Breast epithelium (tissue), 3 donors: ENCODE data around the gene PATJ.

Experiments
- POLR2A ChIP-seq: fragments of 450-650 bp; IDR thresholded peaks from one replicate; pipeline ENCODE4 v1.6.1; 2016; ENCODE audit warnings: antibody characterized with exemption, mild to moderate bottlenecking, moderate library complexity
- POLR2AphosphoS5 ChIP-seq, 3 donors: sonication (generic); formaldehyde crosslinking; IDR thresholded peaks; one replicate each; pipeline ENCODE4 v1.6.1; 2017; ENCODE audit warnings: antibody characterized with exemption in 3 of 3
- TF ChIP-seq, protein P1 (sequence below), 3 donors: fragments of 450-650 bp; IDR thresholded peaks; one replicate each; pipeline ENCODE4 v1.5.1; 2016 to 2017; ENCODE audit warnings: antibody characterized with exemption in 3 of 3, mild to moderate bottlenecking in 3 of 3, moderate library complexity in 3 of 3

DNA sequence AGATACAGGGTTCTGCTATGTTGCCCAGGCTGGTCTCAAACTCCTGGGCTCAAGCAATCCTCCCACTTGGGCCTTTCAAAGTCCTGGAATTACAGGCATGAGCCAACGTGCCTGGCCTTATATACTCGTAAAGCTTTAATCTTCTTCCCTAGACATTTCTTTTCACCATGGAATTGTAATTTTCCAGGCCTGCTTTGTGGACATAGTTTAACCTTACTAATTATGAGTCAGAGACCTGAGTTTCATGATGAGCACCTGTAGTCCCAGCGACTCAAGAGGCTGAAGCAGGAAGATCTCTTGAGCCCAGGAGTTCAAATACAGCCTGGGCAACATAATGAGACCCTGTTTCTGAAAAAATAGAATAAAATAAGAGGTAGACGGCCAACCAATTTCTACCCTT is 12.3 kb downstream of the PATJ start:
- TF ChIP-seq, protein P1, sequence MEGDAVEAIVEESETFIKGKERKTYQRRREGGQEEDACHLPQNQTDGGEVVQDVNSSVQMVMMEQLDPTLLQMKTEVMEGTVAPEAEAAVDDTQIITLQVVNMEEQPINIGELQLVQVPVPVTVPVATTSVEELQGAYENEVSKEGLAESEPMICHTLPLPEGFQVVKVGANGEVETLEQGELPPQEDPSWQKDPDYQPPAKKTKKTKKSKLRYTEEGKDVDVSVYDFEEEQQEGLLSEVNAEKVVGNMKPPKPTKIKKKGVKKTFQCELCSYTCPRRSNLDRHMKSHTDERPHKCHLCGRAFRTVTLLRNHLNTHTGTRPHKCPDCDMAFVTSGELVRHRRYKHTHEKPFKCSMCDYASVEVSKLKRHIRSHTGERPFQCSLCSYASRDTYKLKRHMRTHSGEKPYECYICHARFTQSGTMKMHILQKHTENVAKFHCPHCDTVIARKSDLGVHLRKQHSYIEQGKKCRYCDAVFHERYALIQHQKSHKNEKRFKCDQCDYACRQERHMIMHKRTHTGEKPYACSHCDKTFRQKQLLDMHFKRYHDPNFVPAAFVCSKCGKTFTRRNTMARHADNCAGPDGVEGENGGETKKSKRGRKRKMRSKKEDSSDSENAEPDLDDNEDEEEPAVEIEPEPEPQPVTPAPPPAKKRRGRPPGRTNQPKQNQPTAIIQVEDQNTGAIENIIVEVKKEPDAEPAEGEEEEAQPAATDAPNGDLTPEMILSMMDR (IDR thresholded peaks at IDR 0.05): no peak
- TF ChIP-seq POLR2A (no peak), POLR2AphosphoS5 (IDR thresholded peaks at IDR 0.05) (no peak)
